NB4 (cell line): ENCODE results near the gene ZPR1.

Experiments used
- DNase-seq: peaks from one replicate; pipeline ENCODE4 v3.0.0; 2010; ENCODE audit warnings: low read depth
- H3K4me3 ChIP-seq: one replicate; pipeline ENCODE4 v1.5.1; 2011; ENCODE audit warnings: mild to moderate bottlenecking, low read depth, low read length, moderate library complexity
- CTCF ChIP-seq: IDR thresholded peaks from one replicate; pipeline ENCODE4 v1.5.1; 2012; ENCODE audit warnings: low read depth, low read length
- MAX ChIP-seq: IDR thresholded peaks from 2 replicates; pipeline ENCODE4 v1.6.1; 2011; ENCODE audit warnings: low read depth, low read length
- MYC ChIP-seq: IDR thresholded peaks from 2 replicates; pipeline ENCODE4 v1.6.1; 2011; ENCODE audit warnings: low read depth, low read length
- POLR2A ChIP-seq: IDR thresholded peaks from 2 replicates; pipeline ENCODE4 v1.6.1; 2011; ENCODE audit warnings: mild to moderate bottlenecking; ENCODE audit not compliant: insufficient read length; ENCODE audit errors: extremely low read depth

ZPR1 gene

GRCh38 chr11:116828632-116829524 is 41.1 kb upstream of the ZPR1 start:
- TF ChIP-seq POLR2A = no peak
- TF ChIP-seq MYC = no peak
- TF ChIP-seq CTCF = no peak
- TF ChIP-seq MAX = no peak
- no peak for DNase-seq

GRCh38 chr11:116827461-116827860 is 39.6 kb upstream of the ZPR1 start:
- H3K4me3 ChIP-seq = no peak overlapping the region
- TF ChIP-seq CTCF (no peak), POLR2A (no peak), MAX (no peak), MYC (no peak)
- no peak for DNase-seq

More at GRCh38 chr11:116828632-116829524, 41.1 kb upstream of the ZPR1 start:
- no peak overlapping the region for H3K4me3 ChIP-seq

GRCh38 chr11:116826751-116827431 is 39.1 kb upstream of the ZPR1 start:
- H3K4me3 ChIP-seq = no peak overlapping the region
- TF ChIP-seq POLR2A (no peak), MYC (no peak)
- no peak for DNase-seq

- no peak overlapping the region for H3K4me3 ChIP-seq
- TF ChIP-seq MYC = no peak
- no peak for TF ChIP-seq POLR2A
- no peak for TF ChIP-seq MAX
- no peak for TF ChIP-seq CTCF
- no peak for DNase-seq
Observed at GRCh38 chr11:116825854-116826750, 38.3 kb upstream of the ZPR1 start.

GRCh38 chr11:116825434-116825833 is 37.6 kb upstream of the ZPR1 start:
- DNase-seq = no peak
- TF ChIP-seq POLR2A (no peak), MYC (no peak), CTCF (no peak), MAX (no peak)
- H3K4me3 ChIP-seq = no peak overlapping the region
